K562 (cell line): ENCODE results near the gene PIGQ. TPM values are rescaled to one million over a fixed set of nuclear protein-coding genes. Genes with fewer than 3 reads are reported as not detected.

ENCODE experiments used
- CEBPB ChIP-seq: fragments of 450-650 bp; IDR thresholded peaks from 2 replicates; pipeline ENCODE4 v1.6.1; 2016; ENCODE audit warnings: missing genetic modification characterization, missing compliant biosample characterization
- E2F3 ChIP-seq: fragments of 250-450 bp; sonication (Bioruptor Pico); IDR thresholded peaks from 2 replicates; pipeline ENCODE4 v1.4.0; 2020; ENCODE audit warnings: mild to moderate bottlenecking
- IRF2 ChIP-seq: sonication (generic); formaldehyde crosslinking; IDR thresholded peaks from 2 replicates; pipeline ENCODE4 v1.8.1; 2022; ENCODE audit warnings: mild to moderate bottlenecking, missing genetic modification reagents
- KLF10 ChIP-seq: fragments of 250-450 bp; sonication (Bioruptor Pico); IDR thresholded peaks from 2 replicates; pipeline ENCODE4 v1.6.1; 2021; ENCODE audit warnings: matching md5 sums
- MTA3 ChIP-seq: fragments of 450-650 bp; formaldehyde crosslinking; IDR thresholded peaks from 2 replicates; pipeline ENCODE4 v1.6.1; 2017; ENCODE audit warnings: mild to moderate bottlenecking, borderline replicate concordance
- PHF20 ChIP-seq: fragments of 450-650 bp; IDR thresholded peaks from 2 replicates; pipeline ENCODE4 v1.6.1; 2018; ENCODE audit not compliant: partially characterized antibody
- RBBP5 ChIP-seq: fragments of 200-600 bp; sonication (generic); IDR thresholded peaks from 2 replicates; pipeline ENCODE4 v1.6.1; 2012; ENCODE audit warnings: borderline replicate concordance, mild to moderate bottlenecking, low read length, control low read depth, inconsistent platforms; ENCODE audit not compliant: insufficient read depth, poor library complexity, severe bottlenecking
- SIN3B ChIP-seq: fragments of 450-650 bp; IDR thresholded peaks from 2 replicates; pipeline ENCODE4 v1.6.1; 2017; ENCODE audit warnings: low read depth, mild to moderate bottlenecking, moderate library complexity
- TEAD1 ChIP-seq, 2 experiments: fragments of 450-650 bp in 1 of 2; sonication (generic) in 1 of 2; formaldehyde crosslinking; IDR thresholded peaks; 2 replicates each; pipeline versions ENCODE4 v1.4.0 to v1.8.0; 2020 to 2022; ENCODE audit warnings: mild to moderate bottlenecking in 2 of 2, missing genetic modification reagents in 1 of 2
- ZC3H4 ChIP-seq: sonication (generic); formaldehyde crosslinking; IDR thresholded peaks from 2 replicates; pipeline ENCODE4 v1.9.0; 2021; ENCODE audit warnings: missing genetic modification reagents, borderline replicate concordance
- polyA plus RNA-seq, 8 experiments: library from polyadenylated mRNA; depleted of rRNA in 4 of 8; stranded (reverse) in 5 of 8; unstranded in 3 of 8; fragments of >200 nt; fragmentation: Nextera tagmentation in 2 of 8; fragmentation: Illumina TruSeq in 1 of 8; extraction: Ambion mirVana in 2 of 8; extraction: Trizol in 1 of 8; gene quantifications; 2 replicates each; pipeline versions ENCODE4 v1.2.1 to v1.2.3, GENCODE V29; 2011 to 2014; ENCODE audit warnings: inconsistent platforms in 1 of 8, missing spikeins in 1 of 8
- total RNA-seq, 7 experiments: library from RNA; depleted of rRNA in 6 of 7; stranded (reverse); fragments of >200 nt in 6 of 7; fragmentation: Illumina TruSeq in 2 of 7; extraction: Trizol in 2 of 7; gene quantifications; 2 replicates each; pipeline versions ENCODE4 v1.2.1 to v1.2.3, GENCODE V29; 2011 to 2021; ENCODE audit warnings: low replicate concordance in 1 of 7
- TF ChIP-seq, protein P1 (sequence below): sonication (generic); formaldehyde crosslinking; IDR thresholded peaks from 2 replicates; pipeline ENCODE4 v1.9.0; 2022; ENCODE audit warnings: mild to moderate bottlenecking, missing genetic modification reagents
- TF ChIP-seq, protein P2 (sequence below), 2 experiments: fragments of 450-650 bp in 1 of 2; sonication (generic) in 1 of 2; formaldehyde crosslinking in 1 of 2; IDR thresholded peaks; 2 replicates each; pipeline versions ENCODE4 v1.7.1 to v1.9.0; 2016 to 2022; ENCODE audit warnings: inconsistent platforms in 1 of 2, mild to moderate bottlenecking in 1 of 2, missing genetic modification reagents in 1 of 2
- TF ChIP-seq, protein P3 (sequence below): sonication (generic); formaldehyde crosslinking; IDR thresholded peaks from 2 replicates; pipeline ENCODE4 v1.8.1; 2023; ENCODE audit warnings: mild to moderate bottlenecking, missing genetic modification reagents

The PIGQ gene
- total and polyA plus RNA-seq, 9 of the 15 experiments (the other 6 are each of a cell fraction or from before 2014, with no cell fraction given): 0.20 to 49.6 (median 11.7) TPM

DNA sequence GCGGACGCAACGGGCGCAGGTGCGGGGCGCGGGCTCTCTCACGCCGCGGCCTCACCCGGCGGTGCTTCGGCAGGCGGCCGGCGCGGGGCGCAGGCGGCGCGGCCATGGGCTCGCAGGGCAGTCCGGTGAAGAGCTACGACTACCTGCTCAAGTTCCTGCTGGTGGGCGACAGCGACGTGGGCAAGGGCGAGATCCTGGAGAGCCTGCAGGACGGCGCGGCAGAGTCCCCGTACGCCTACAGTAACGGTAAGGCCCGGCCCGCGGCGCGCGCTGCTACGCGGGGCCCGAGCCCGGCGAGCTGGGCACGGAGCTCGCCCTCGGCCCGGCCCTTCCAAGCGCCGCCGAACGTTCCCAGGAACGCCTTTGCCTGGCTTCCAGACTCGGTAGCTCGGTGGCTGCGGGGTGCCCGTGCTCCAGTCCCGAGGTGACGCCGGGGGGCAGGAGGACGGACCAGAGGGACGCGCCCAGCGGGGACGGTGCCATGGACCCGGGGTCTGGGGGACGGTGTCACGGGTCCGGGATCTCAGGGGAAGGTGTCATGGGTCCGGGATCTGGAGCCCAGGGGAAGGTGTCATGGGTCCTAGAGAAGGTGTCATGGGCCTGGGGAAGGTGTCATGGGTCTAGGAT lies 20.5 kb downstream of the PIGQ start (continued):
- TF ChIP-seq IRF2: peak; percentile 73; the same call in 1 of the 2 replicates
- peak; percentile 61 for TF ChIP-seq RBBP5
- no peak for TF ChIP-seq KLF10
- TF ChIP-seq, protein P1, sequence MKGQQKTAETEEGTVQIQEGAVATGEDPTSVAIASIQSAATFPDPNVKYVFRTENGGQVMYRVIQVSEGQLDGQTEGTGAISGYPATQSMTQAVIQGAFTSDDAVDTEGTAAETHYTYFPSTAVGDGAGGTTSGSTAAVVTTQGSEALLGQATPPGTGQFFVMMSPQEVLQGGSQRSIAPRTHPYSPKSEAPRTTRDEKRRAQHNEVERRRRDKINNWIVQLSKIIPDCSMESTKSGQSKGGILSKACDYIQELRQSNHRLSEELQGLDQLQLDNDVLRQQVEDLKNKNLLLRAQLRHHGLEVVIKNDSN (CRISPR knock-in tag): peak; percentile 18; the same call in 1 of the 2 replicates
- peak in 1 of 2 experiments; percentile 37; a peak in 1 of 4 replicates for TF ChIP-seq TEAD1 (CRISPR knock-in tag; IDR thresholded peaks at IDR 0.05)
- TF ChIP-seq E2F3 (CRISPR knock-in tag): peak; percentile 70; the same call in 1 of the 2 replicates
- TF ChIP-seq, protein P2, sequence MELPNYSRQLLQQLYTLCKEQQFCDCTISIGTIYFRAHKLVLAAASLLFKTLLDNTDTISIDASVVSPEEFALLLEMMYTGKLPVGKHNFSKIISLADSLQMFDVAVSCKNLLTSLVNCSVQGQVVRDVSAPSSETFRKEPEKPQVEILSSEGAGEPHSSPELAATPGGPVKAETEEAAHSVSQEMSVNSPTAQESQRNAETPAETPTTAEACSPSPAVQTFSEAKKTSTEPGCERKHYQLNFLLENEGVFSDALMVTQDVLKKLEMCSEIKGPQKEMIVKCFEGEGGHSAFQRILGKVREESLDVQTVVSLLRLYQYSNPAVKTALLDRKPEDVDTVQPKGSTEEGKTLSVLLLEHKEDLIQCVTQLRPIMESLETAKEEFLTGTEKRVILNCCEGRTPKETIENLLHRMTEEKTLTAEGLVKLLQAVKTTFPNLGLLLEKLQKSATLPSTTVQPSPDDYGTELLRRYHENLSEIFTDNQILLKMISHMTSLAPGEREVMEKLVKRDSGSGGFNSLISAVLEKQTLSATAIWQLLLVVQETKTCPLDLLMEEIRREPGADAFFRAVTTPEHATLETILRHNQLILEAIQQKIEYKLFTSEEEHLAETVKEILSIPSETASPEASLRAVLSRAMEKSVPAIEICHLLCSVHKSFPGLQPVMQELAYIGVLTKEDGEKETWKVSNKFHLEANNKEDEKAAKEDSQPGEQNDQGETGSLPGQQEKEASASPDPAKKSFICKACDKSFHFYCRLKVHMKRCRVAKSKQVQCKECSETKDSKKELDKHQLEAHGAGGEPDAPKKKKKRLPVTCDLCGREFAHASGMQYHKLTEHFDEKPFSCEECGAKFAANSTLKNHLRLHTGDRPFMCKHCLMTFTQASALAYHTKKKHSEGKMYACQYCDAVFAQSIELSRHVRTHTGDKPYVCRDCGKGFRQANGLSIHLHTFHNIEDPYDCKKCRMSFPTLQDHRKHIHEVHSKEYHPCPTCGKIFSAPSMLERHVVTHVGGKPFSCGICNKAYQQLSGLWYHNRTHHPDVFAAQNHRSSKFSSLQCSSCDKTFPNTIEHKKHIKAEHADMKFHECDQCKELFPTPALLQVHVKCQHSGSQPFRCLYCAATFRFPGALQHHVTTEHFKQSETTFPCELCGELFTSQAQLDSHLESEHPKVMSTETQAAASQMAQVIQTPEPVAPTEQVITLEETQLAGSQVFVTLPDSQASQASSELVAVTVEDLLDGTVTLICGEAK (IDR thresholded peaks at IDR 0.05): peak; percentile 42; the same call in 1 of the 2 replicates
- TF ChIP-seq, protein P2 (CRISPR knock-in tag; IDR thresholded peaks at IDR 0.05): no peak
- TF ChIP-seq MTA3: peak; percentile 54; the same call in 1 of the 2 replicates
- peak; percentile 17 for TF ChIP-seq PHF20
- TF ChIP-seq CEBPB: no peak
- peak; percentile 83 for TF ChIP-seq ZC3H4 (CRISPR knock-in tag)
- peak; percentile 30; the same call in 1 of the 2 replicates for TF ChIP-seq SIN3B
- TF ChIP-seq, protein P3, sequence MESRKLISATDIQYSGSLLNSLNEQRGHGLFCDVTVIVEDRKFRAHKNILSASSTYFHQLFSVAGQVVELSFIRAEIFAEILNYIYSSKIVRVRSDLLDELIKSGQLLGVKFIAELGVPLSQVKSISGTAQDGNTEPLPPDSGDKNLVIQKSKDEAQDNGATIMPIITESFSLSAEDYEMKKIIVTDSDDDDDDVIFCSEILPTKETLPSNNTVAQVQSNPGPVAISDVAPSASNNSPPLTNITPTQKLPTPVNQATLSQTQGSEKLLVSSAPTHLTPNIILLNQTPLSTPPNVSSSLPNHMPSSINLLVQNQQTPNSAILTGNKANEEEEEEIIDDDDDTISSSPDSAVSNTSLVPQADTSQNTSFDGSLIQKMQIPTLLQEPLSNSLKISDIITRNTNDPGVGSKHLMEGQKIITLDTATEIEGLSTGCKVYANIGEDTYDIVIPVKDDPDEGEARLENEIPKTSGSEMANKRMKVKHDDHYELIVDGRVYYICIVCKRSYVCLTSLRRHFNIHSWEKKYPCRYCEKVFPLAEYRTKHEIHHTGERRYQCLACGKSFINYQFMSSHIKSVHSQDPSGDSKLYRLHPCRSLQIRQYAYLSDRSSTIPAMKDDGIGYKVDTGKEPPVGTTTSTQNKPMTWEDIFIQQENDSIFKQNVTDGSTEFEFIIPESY (CRISPR knock-in tag): 0 out of 2 replicates have a peak, but pooled peaks have one; percentile 19
